Measurements from ENCODE around the gene GGACT. TPM values are rescaled to one million over a fixed set of nuclear protein-coding genes. Genes with fewer than 3 reads are reported as not detected.

GGACT gene
- total RNA-seq, 1 experiment from 2014 or later = 2.5 TPM

GRCh38 chr13:100613031-100613430 is 24.4 kb upstream of the GGACT start:
- BruUV-seq (replicated peaks) = no TSS peak
- no peaks in the 10 kb centered on the region for H3K36me3 ChIP-seq (ENCODE audit: control insufficient read depth, insufficient read depth, low read length)
- no peak for TF ChIP-seq TCF7L2 (IDR thresholded peaks at IDR 0.05; ENCODE audit: low read depth, low read length)
- TF ChIP-seq REST (IDR thresholded peaks at IDR 0.05; ENCODE audit: insufficient read depth in 1 of 2, low read depth in 2 of 2, low read length in 1 of 2) = no peak
- TF ChIP-seq CTCF (IDR thresholded peaks at IDR 0.05) = no peak
- no peak for TF ChIP-seq POLR2AphosphoS5 (IDR thresholded peaks at IDR 0.05; ENCODE audit: low read depth, low read length)
- no peak for TF ChIP-seq SIN3A (IDR thresholded peaks at IDR 0.05; ENCODE audit: borderline replicate concordance, insufficient read depth, low read depth, low read length)
- in situ Hi-C loops (cut with HindIII; ENCODE audit: low pct_unique_long_range_greater_than_20kb, low sequenced_read_pairs) = no loop called here
- H3K27me3 ChIP-seq (ENCODE audit: control insufficient read depth, insufficient read depth, low read length) = no peaks in the 10 kb centered on the region
- DNase-seq (ENCODE audit: low read depth, low spot score) (no peak), ATAC-seq (no peak)
- ChIA-PET CTCF (no interaction called here), POLR2A (no interaction called here)
- no peaks in the 10 kb centered on the region for H3K9me3 ChIP-seq (ENCODE audit: control insufficient read depth, insufficient read depth, low read depth, low read length)
- H3K4me1 ChIP-seq (ENCODE audit: control insufficient read depth, insufficient read depth, low read length) = no peaks in the 10 kb centered on the region
- H3K4me3 ChIP-seq (ENCODE audit: low read depth in 2 of 2, low read length in 2 of 2) = no peak overlapping the region
- no peak overlapping the region for H3K27ac ChIP-seq (ENCODE audit: low read length)
- intact Hi-C loops (cut with micrococcal nuclease; ENCODE audit: unreplicated experiment) = no loop called here

- ATAC-seq (no peak), DNase-seq (ENCODE audit: low read depth, low spot score) (no peak)
- Histone ChIP-seq H3K4me3 (ENCODE audit: low read depth in 2 of 2, low read length in 2 of 2) (no peak overlapping the region), H3K9me3 (ENCODE audit: control insufficient read depth, insufficient read depth, low read depth, low read length) (no peaks in the 10 kb centered on the region), H3K27me3 (ENCODE audit: control insufficient read depth, insufficient read depth, low read length) (no peaks in the 10 kb centered on the region), H3K27ac (ENCODE audit: low read length) (no peak overlapping the region), H3K4me1 (ENCODE audit: control insufficient read depth, insufficient read depth, low read length) (no peaks in the 10 kb centered on the region), H3K36me3 (ENCODE audit: control insufficient read depth, insufficient read depth, low read length) (no peaks in the 10 kb centered on the region)
- CTCF ChIA-PET = no interaction called here
- intact Hi-C loops (cut with micrococcal nuclease; ENCODE audit: unreplicated experiment) (no loop called here), in situ Hi-C loops (cut with HindIII; ENCODE audit: low pct_unique_long_range_greater_than_20kb, low sequenced_read_pairs) (no loop called here)
- POLR2A ChIA-PET = no interaction called here
- no peak for TF ChIP-seq TCF7L2 (IDR thresholded peaks at IDR 0.05; ENCODE audit: low read depth, low read length)
- TF ChIP-seq CTCF (IDR thresholded peaks at IDR 0.05) = no peak
- no peak for TF ChIP-seq REST (IDR thresholded peaks at IDR 0.05; ENCODE audit: insufficient read depth in 1 of 2, low read depth in 2 of 2, low read length in 1 of 2)
- TF ChIP-seq SIN3A (IDR thresholded peaks at IDR 0.05; ENCODE audit: borderline replicate concordance, insufficient read depth, low read depth, low read length) = no peak
- no peak for TF ChIP-seq POLR2AphosphoS5 (IDR thresholded peaks at IDR 0.05; ENCODE audit: low read depth, low read length)
- no TSS peak for BruUV-seq (replicated peaks)
These were observed 23.3 kb upstream of the GGACT start for GRCh38 chr13:100611678-100612492.

Data from Panc1 (cell line).